ENCODE data around the gene LRRFIP1. TPM values are rescaled to one million over a fixed set of nuclear protein-coding genes. Genes with fewer than 3 reads are reported as not detected.
A peak's percentile ranks its signal among the peaks of the same experiment; 100 is the strongest.

LRRFIP1 gene
- total RNA-seq, 1 donor = 49.0 TPM

DNA sequence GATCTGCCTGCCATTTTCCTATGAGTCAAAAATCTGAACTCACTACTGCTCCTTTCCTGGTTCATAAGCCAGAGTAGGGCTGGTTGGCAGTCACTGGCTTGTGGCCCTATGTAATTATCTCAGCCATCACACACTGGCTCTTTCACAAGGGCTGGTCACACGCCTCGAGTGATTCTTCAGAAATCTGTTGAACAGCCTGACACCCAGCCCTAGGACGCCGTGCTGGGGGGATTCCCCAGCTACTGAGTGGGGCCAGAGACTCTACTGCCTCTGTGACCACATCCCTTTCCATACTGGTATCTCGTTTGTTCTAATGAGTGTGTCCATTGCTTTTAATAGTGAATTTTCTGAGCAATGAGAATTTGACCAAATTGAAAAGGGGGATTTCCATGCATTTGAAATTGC, 125.4 kb downstream of the LRRFIP1 start:
- H3K4me3 ChIP-seq (ENCODE audit: low read depth, low read length) = no peak overlapping the region
- DNase-seq (ENCODE audit: low read depth) = no peak
- TF ChIP-seq CTCF (IDR thresholded peaks at IDR 0.05; ENCODE audit: insufficient read depth, low read length) = no peak

DNA sequence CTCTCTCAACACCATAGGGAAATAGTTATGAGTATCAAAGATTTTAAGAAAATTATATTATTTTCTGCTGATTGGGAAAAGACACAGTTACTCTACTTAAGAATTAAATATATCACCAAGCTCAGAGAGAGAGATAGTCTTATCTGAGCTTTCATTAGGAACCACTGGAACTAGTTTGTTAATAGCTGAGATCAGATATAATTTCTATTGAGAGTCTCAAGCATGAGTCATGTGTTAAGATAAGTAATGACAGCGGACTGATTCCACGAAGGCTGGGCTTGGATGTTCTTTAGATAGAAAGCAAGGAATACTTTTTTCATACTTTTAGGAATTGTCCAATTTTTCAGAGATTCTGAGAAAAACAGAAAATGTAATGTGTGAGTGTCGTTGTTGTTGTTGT, 126.8 kb downstream of the LRRFIP1 start:
- TF ChIP-seq CTCF (IDR thresholded peaks at IDR 0.05; ENCODE audit: insufficient read depth, low read length) = no peak
- peak; percentile 54 for DNase-seq (ENCODE audit: low read depth)
- no peak overlapping the region for H3K4me3 ChIP-seq (ENCODE audit: low read depth, low read length)

DNA sequence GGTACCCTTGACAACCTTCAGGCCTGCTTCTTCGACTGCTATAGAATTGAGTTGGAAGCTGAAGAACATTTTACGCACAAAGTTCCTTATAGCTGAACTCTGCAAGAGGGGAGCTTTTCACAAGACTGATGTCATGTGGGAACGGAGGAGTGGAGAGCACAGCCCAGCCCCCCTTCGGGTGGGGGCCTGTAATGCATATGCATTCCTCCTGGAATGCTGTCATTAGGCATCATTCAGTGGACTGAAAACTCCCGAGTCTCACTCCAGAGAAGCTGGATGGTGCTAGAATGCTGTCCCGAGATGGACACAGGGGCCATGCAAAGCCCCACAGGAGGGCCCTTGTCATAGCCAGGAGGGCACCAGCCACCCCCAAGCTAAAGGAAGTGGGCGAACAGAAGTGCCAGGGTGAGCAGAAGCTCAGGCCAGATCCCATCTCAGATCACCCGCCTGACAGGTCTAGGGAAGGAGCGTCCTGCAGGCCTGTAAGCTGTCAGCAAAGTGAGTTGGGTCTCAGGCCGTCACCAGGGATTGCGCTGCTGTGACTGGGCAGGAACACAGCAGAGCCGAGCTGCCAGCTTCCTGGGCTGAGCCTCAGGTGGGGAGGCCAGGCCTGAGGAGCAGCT, 127.3 kb downstream of the LRRFIP1 start:
- no peak overlapping the region for H3K4me3 ChIP-seq (ENCODE audit: low read depth, low read length)
- no peak for DNase-seq (ENCODE audit: low read depth)
- TF ChIP-seq CTCF (IDR thresholded peaks at IDR 0.05; ENCODE audit: insufficient read depth, low read length) = no peak

- no peak overlapping the region for H3K4me3 ChIP-seq (ENCODE audit: low read depth, low read length)
- no peak for TF ChIP-seq CTCF (IDR thresholded peaks at IDR 0.05; ENCODE audit: insufficient read depth, low read length)
Measured at GRCh38 chr2:237757616-237758015, 130.2 kb downstream of the LRRFIP1 start.

GRCh38 chr2:237758185-237758584, 130.8 kb downstream of the LRRFIP1 start:
- no peak for DNase-seq (ENCODE audit: low read depth)
- no peak for TF ChIP-seq CTCF (IDR thresholded peaks at IDR 0.05; ENCODE audit: insufficient read depth, low read length)
- no peak overlapping the region for H3K4me3 ChIP-seq (ENCODE audit: low read depth, low read length)

More at GRCh38 chr2:237757616-237758015, 130.2 kb downstream of the LRRFIP1 start:
- DNase-seq (ENCODE audit: low read depth) = no peak

- no peak overlapping the region for H3K4me3 ChIP-seq (ENCODE audit: low read depth, low read length)
- no peak for TF ChIP-seq CTCF (IDR thresholded peaks at IDR 0.05; ENCODE audit: insufficient read depth, low read length)
- DNase-seq (ENCODE audit: low read depth) = no peak
Measured at GRCh38 chr2:237759176-237759575, 131.8 kb downstream of the LRRFIP1 start.

Measured in fibroblast of the aortic adventitia (primary cell).